ENCODE measurements around the gene GTF2IRD1. TPM values are rescaled to one million over a fixed set of nuclear protein-coding genes. Genes with fewer than 3 reads are reported as not detected.

The GTF2IRD1 gene
- total and polyA plus RNA-seq, 2 of the 13 experiments (the other 11 are each of a cell fraction or from before 2014, with no cell fraction given) = 16.5 to 26.7 TPM

- TF ChIP-seq GLMP (CRISPR knock-in tag; IDR thresholded peaks at IDR 0.05; ENCODE audit: borderline replicate concordance) (no peak), FLYWCH1 (CRISPR knock-in tag; IDR thresholded peaks at IDR 0.05) (no peak), CEBPB (IDR thresholded peaks at IDR 0.05; ENCODE audit: borderline replicate concordance, low read depth, low read length) (peak; percentile 68; the same call in 1 of the 2 replicates), ZNF275 (CRISPR knock-in tag; IDR thresholded peaks at IDR 0.05; ENCODE audit: borderline replicate concordance) (no peak), SOX5 (CRISPR knock-in tag; IDR thresholded peaks at IDR 0.05; ENCODE audit: borderline replicate concordance) (0 out of 2 replicates have a peak, but pooled peaks have one; percentile 8), ZNF383 (CRISPR knock-in tag; IDR thresholded peaks at IDR 0.05; ENCODE audit: borderline replicate concordance) (no peak), SNAPC4 (CRISPR knock-in tag; IDR thresholded peaks at IDR 0.05) (no peak), CCAR2 (optimal IDR thresholded peaks at IDR 0.05; ENCODE audit: low read depth, low read length) (no peak), RAD51 (IDR thresholded peaks at IDR 0.05; ENCODE audit: borderline replicate concordance) (no peak), ZBTB2 (CRISPR knock-in tag; IDR thresholded peaks at IDR 0.05; ENCODE audit: low read depth) (no peak), ZMYM3 (CRISPR knock-in tag; IDR thresholded peaks at IDR 0.05) (peak; percentile 60; the same call in 1 of the 2 replicates), ZFAT (CRISPR knock-in tag; conservative IDR thresholded peaks at IDR 0.05) (no peak), NFYB (CRISPR knock-in tag; IDR thresholded peaks at IDR 0.05) (no peak), ELK4 (CRISPR knock-in tag; IDR thresholded peaks at IDR 0.05; ENCODE audit: borderline replicate concordance) (no peak), FOXM1 (CRISPR knock-in tag; IDR thresholded peaks at IDR 0.05) (no peak), RXRB (CRISPR knock-in tag; IDR thresholded peaks at IDR 0.05; ENCODE audit: borderline replicate concordance) (no peak), ZNF207 (IDR thresholded peaks at IDR 0.05; ENCODE audit: borderline replicate concordance) (no peak), ZNF362 (CRISPR knock-in tag; IDR thresholded peaks at IDR 0.05; ENCODE audit: borderline replicate concordance) (no peak), ZNF775 (CRISPR knock-in tag; IDR thresholded peaks at IDR 0.05; ENCODE audit: borderline replicate concordance) (no peak)
These were observed 40.4 kb downstream of the GTF2IRD1 start (continued) for GRCh38 chr7:74494076-74494548.
